Left forelimb (tissue), 1 donor: ENCODE data around the gene STAG1.
"Not testable (repeated sequence)": the region's sequence is repeated elsewhere in the genome, so short reads cannot be mapped to it uniquely, and the experiment has no call there.

ENCODE experiments used
- DNase-seq: peaks from one replicate; pipeline ENCODE4 v3.0.0-alpha.2; 2018; ENCODE audit warnings: low spot score

The STAG1 gene

GRCh38 chr3:136396916-136397315 lies 355.3 kb downstream of the STAG1 start:
- no peak for DNase-seq

- DNase-seq = no peak
These were observed 361.6 kb downstream of the STAG1 start for GRCh38 chr3:136390574-136390973.

- no peak for DNase-seq
These were observed 365.1 kb downstream of the STAG1 start for GRCh38 chr3:136387031-136387430.

- no peak for DNase-seq
These were observed 366.7 kb downstream of the STAG1 start for GRCh38 chr3:136385457-136385856.

- DNase-seq = no peak
These were observed 371.1 kb downstream of the STAG1 start for GRCh38 chr3:136381051-136381450.

- no peak for DNase-seq
These were observed 371.6 kb downstream of the STAG1 start for GRCh38 chr3:136380530-136380929.

GRCh38 chr3:136378011-136378410 lies 374.2 kb downstream of the STAG1 start:
- DNase-seq = no peak

- DNase-seq = no peak
These were observed 374.7 kb downstream of the STAG1 start for GRCh38 chr3:136377508-136377907.

- not testable (repeated sequence) for DNase-seq
These were observed 376.4 kb downstream of the STAG1 start for GRCh38 chr3:136375800-136376199.

- no peak for DNase-seq
These were observed 385.9 kb downstream of the STAG1 start for GRCh38 chr3:136366289-136366688.

GRCh38 chr3:136353461-136353860 lies 398.7 kb downstream of the STAG1 start:
- DNase-seq = no peak

GRCh38 chr3:136351905-136352304 lies 400.3 kb downstream of the STAG1 start:
- no peak for DNase-seq

- no peak for DNase-seq
These were observed 400.8 kb downstream of the STAG1 start for GRCh38 chr3:136351351-136351750.

- DNase-seq = no peak
These were observed 401.6 kb downstream of the STAG1 start for GRCh38 chr3:136350557-136350956.

GRCh38 chr3:136350132-136350531 lies 402.0 kb downstream of the STAG1 start:
- no peak for DNase-seq

GRCh38 chr3:136346486-136346885 lies 405.7 kb downstream of the STAG1 start:
- DNase-seq = no peak

GRCh38 chr3:136343873-136344555 lies 408.2 kb downstream of the STAG1 start:
- DNase-seq = no peak

- no peak for DNase-seq
These were observed 408.7 kb downstream of the STAG1 start for GRCh38 chr3:136343446-136343845.

GRCh38 chr3:136336329-136337100 lies 415.7 kb downstream of the STAG1 start:
- no peak for DNase-seq

- not testable (repeated sequence) for DNase-seq
These were observed 417.5 kb downstream of the STAG1 start for GRCh38 chr3:136334726-136335125.

GRCh38 chr3:136334209-136334608 lies 418.0 kb downstream of the STAG1 start:
- no peak for DNase-seq

- no peak for DNase-seq
These were observed 419.4 kb downstream of the STAG1 start for GRCh38 chr3:136332776-136333175.

GRCh38 chr3:136332302-136332701 lies 419.9 kb downstream of the STAG1 start:
- DNase-seq = no peak

- no peak for DNase-seq
These were observed 421.3 kb downstream of the STAG1 start for GRCh38 chr3:136330900-136331299.
